K562 (cell line): ENCODE measurements around the gene ZNF575. TPM values are rescaled to one million over a fixed set of nuclear protein-coding genes. Genes with fewer than 3 reads are reported as not detected.

Source experiments
- ATAC-seq: fragments of 200-7000 bp; cut with Tn5 transposase; 3 replicates; pipeline ENCODE4 v1.9.1; 2020; ENCODE audit warnings: moderate library complexity
- BruUV-seq: library from RNA; stranded (reverse); fragments of 400-500 nt; replicated peaks from 2 replicates; lab custom pipeline; 2021; lab: Mats Ljungman, UMichigan
- CTCF ChIA-PET: fragments of 300-600 bp; formaldehyde crosslinking; extraction: SDS; loops from one replicate; lab custom pipeline; 2021; ENCODE audit warnings: low intra/inter-chr PET ratio; lab: Yijun Ruan, JAX
- POLR2A ChIA-PET: fragments of 300-600, 350-650 bp; sonication (Branson Sonifier 250); formaldehyde crosslinking; extraction: SDS; loops from one replicate; lab custom pipeline; 2021; ENCODE audit warnings: antibody characterized with exemption, inconsistent platforms; lab: Yijun Ruan, JAX
- DNase-seq, 4 experiments: peaks; one replicate each; pipeline versions ENCODE4 v3.0.0 to v3.0.0-alpha.2; 2011 to 2018; ENCODE audit warnings: low spot score in 3 of 4, mixed read lengths in 3 of 4; ENCODE audit errors: extremely low read depth in 1 of 4
- FAIRE-seq: peaks from 2 replicates; lab custom pipeline; 2011; peaks lifted over from hg19 to GRCh38; lab: Jason Lieb, UNC
- H2AFZ ChIP-seq: 2 replicates; pipeline ENCODE4 v1.6.0; 2011; ENCODE audit warnings: low read depth, low read length, control low read depth, inconsistent platforms
- H3K27ac ChIP-seq: fragments of 200-600 bp; 3 replicates; pipeline ENCODE4 v1.8.0; 2011; ENCODE audit warnings: low read depth, mild to moderate bottlenecking, control low read depth, inconsistent platforms, low read length, moderate library complexity, mixed read lengths; ENCODE audit errors: extremely low read depth
- H3K27me3 ChIP-seq, 2 experiments: fragments of 300-600 bp in 1 of 2; 2 replicates in 1 of 2; 3 replicates in 1 of 2; pipeline versions ENCODE4 v1.6.0 to v1.8.0; 2011; ENCODE audit warnings: inconsistent platforms in 2 of 2, low read length in 2 of 2, mild to moderate bottlenecking in 1 of 2, mixed read lengths in 1 of 2, moderate library complexity in 1 of 2; ENCODE audit not compliant: control insufficient read depth in 2 of 2, insufficient read depth in 2 of 2
- H3K36me3 ChIP-seq: fragments of 300-600 bp; 3 replicates; pipeline ENCODE4 v1.8.0; 2011; ENCODE audit warnings: mild to moderate bottlenecking, low read length, inconsistent platforms; ENCODE audit not compliant: control insufficient read depth, insufficient read depth
- H3K4me1 ChIP-seq, 2 experiments: fragments of 200-600 bp in 1 of 2; replicated peaks in 1 of 2; 2 replicates in 1 of 2; 3 replicates in 1 of 2; pipeline versions ENCODE4 v1.5.1 to v1.8.0; 2011; ENCODE audit warnings: inconsistent platforms in 2 of 2, low read length in 2 of 2, mild to moderate bottlenecking in 1 of 2, mixed read lengths in 1 of 2, moderate library complexity in 1 of 2; ENCODE audit not compliant: control insufficient read depth in 2 of 2, insufficient read depth in 2 of 2
- H3K4me2 ChIP-seq: 2 replicates; pipeline ENCODE4 v1.6.1; 2011; ENCODE audit warnings: low read length, control low read depth, inconsistent platforms, mixed read lengths; ENCODE audit not compliant: insufficient read depth
- H3K4me3 ChIP-seq: fragments of 200-600 bp; sonication (generic), shearing (Covaris generic); 2 replicates; pipeline ENCODE4 v1.5.1; 2016; ENCODE audit warnings: control low read depth, inconsistent platforms
- H3K79me2 ChIP-seq: fragments of 200-600 bp; 3 replicates; pipeline ENCODE4 v1.8.0; 2011; ENCODE audit warnings: low read length, inconsistent platforms; ENCODE audit not compliant: control insufficient read depth, insufficient read depth
- H3K9ac ChIP-seq, 2 experiments: 2 replicates each; pipeline versions ENCODE4 v1.6.0 to v1.6.1; 2011; ENCODE audit warnings: low read depth in 2 of 2, low read length in 2 of 2, control low read depth in 1 of 2, inconsistent platforms in 1 of 2, mild to moderate bottlenecking in 1 of 2, mixed read lengths in 1 of 2; ENCODE audit not compliant: insufficient read depth in 1 of 2
- H3K9me1 ChIP-seq: one replicate; pipeline ENCODE4 v1.6.0; 2011; ENCODE audit warnings: inconsistent platforms, mild to moderate bottlenecking, low read length, moderate library complexity; ENCODE audit not compliant: control insufficient read depth, insufficient read depth
- H3K9me3 ChIP-seq: replicated peaks from 2 replicates; pipeline ENCODE4 v1.5.1; 2011; ENCODE audit warnings: low read depth, low read length, inconsistent platforms; ENCODE audit not compliant: control insufficient read depth, insufficient read depth
- H4K20me1 ChIP-seq: replicated peaks from 2 replicates; pipeline ENCODE4 v1.6.1; 2011; ENCODE audit warnings: low read length, inconsistent platforms, mixed read lengths; ENCODE audit not compliant: control insufficient read depth, insufficient read depth
- CBFA2T3 ChIP-seq: fragments of 450-650 bp; IDR thresholded peaks from 2 replicates; pipeline ENCODE4 v1.6.1; 2017
- CTBP1 ChIP-seq: fragments of 450-650 bp; IDR thresholded peaks from 2 replicates; pipeline ENCODE4 v1.6.1; 2016; ENCODE audit warnings: borderline replicate concordance
- EGR1 ChIP-seq: fragments of 450-650 bp; conservative IDR thresholded peaks from 2 replicates; pipeline ENCODE4 v1.6.1; 2017; ENCODE audit warnings: mild to moderate bottlenecking
- FOXJ3 ChIP-seq: sonication (generic); formaldehyde crosslinking; IDR thresholded peaks from 2 replicates; pipeline ENCODE4 v1.4.0; 2020; ENCODE audit warnings: mild to moderate bottlenecking, missing genetic modification reagents
- KLF10 ChIP-seq: fragments of 250-450 bp; sonication (Bioruptor Pico); IDR thresholded peaks from 2 replicates; pipeline ENCODE4 v1.6.1; 2021; ENCODE audit warnings: matching md5 sums
- PRMT5 ChIP-seq: sonication (generic); formaldehyde crosslinking; IDR thresholded peaks from 2 replicates; pipeline ENCODE4 v1.5.0; 2020; ENCODE audit warnings: missing genetic modification reagents
- SFPQ ChIP-seq: fragments of 200-400 bp; formaldehyde crosslinking; IDR thresholded peaks from 2 replicates; pipeline ENCODE4 v1.6.1; 2017; ENCODE audit warnings: mild to moderate bottlenecking, low read depth, low read length, moderate library complexity
- TEAD4 ChIP-seq, 2 experiments: sonication (generic) in 1 of 2; formaldehyde crosslinking in 1 of 2; IDR thresholded peaks; 2 replicates each; pipeline versions ENCODE4 v1.6.1 to v1.8.0; 2012 to 2022; ENCODE audit warnings: borderline replicate concordance in 1 of 2, inconsistent platforms in 1 of 2, low read length in 1 of 2, mild to moderate bottlenecking in 1 of 2, missing genetic modification reagents in 1 of 2
- WGBS: fragments of 100-300 bp; shearing (Covaris generic); methylation state at CpG from one replicate; pipeline ENCODE4 v1.1.6; 2016; ENCODE audit warnings: low coverage, mixed read lengths; ENCODE audit not compliant: insufficient coverage; ENCODE audit errors: missing lambda C conversion rate; 5-methylcytosine and 5-hydroxymethylcytosine counted together
- in situ Hi-C: fragments of 300-500 bp; cut with MboI; formaldehyde crosslinking; loops from 4 replicates; pipeline ENCODE4 v1.15.0; 2018; ENCODE audit warnings: inconsistent platforms, mixed read lengths
- intact Hi-C: fragments of 100-400 bp; cut with micrococcal nuclease; formaldehyde crosslinking; loops from 2 replicates; pipeline ENCODE4 v1.14.2; 2022
- polyA plus RNA-seq, 8 experiments: library from polyadenylated mRNA; depleted of rRNA in 4 of 8; stranded (reverse) in 5 of 8; unstranded in 3 of 8; fragments of >200 nt; fragmentation: Nextera tagmentation in 2 of 8; fragmentation: Illumina TruSeq in 1 of 8; extraction: Ambion mirVana in 2 of 8; extraction: Trizol in 1 of 8; gene quantifications; 2 replicates each; pipeline versions ENCODE4 v1.2.1 to v1.2.3, GENCODE V29; 2011 to 2014; ENCODE audit warnings: inconsistent platforms in 1 of 8, missing spikeins in 1 of 8
- total RNA-seq, 7 experiments: library from RNA; depleted of rRNA in 6 of 7; stranded (reverse); fragments of >200 nt in 6 of 7; fragmentation: Illumina TruSeq in 2 of 7; extraction: Trizol in 2 of 7; gene quantifications; 2 replicates each; pipeline versions ENCODE4 v1.2.1 to v1.2.3, GENCODE V29; 2011 to 2021; ENCODE audit warnings: low replicate concordance in 1 of 7
- TF ChIP-seq, protein P1 (sequence below), 2 experiments: fragments of 450-650 bp in 1 of 2; sonication (generic) in 1 of 2; formaldehyde crosslinking in 1 of 2; IDR thresholded peaks; 2 replicates each; pipeline versions ENCODE4 v1.7.1 to v1.9.0; 2016 to 2022; ENCODE audit warnings: inconsistent platforms in 1 of 2, mild to moderate bottlenecking in 1 of 2, missing genetic modification reagents in 1 of 2

Gene ZNF575
- total and polyA plus RNA-seq, 9 of the 15 experiments (the other 6 are each of a cell fraction or from before 2014, with no cell fraction given), result 0.20 to 0.98 (median 0.32) TPM; not detected in 6

GRCh38 chr19:43489310-43489709 is 43.7 kb upstream of the ZNF575 start:
- Histone ChIP-seq H2AFZ (no peak overlapping the region), H3K4me3 (no peak overlapping the region), H3K27ac (no peak overlapping the region), H3K4me2 (no peak overlapping the region)
- DNase-seq (no peak), FAIRE-seq (no peak)
- BruUV-seq, result no TSS peak
- in situ Hi-C loops, result no loop called here
- TF ChIP-seq EGR1, result 0 out of 2 replicates have a peak, but pooled peaks have one; percentile 7
- no peak for TF ChIP-seq SFPQ
- no peak for TF ChIP-seq PRMT5 (CRISPR knock-in tag)
- TF ChIP-seq FOXJ3, result no peak
- no peak for TF ChIP-seq TEAD4 (IDR thresholded peaks at IDR 0.05; ENCODE audit: low read length)
- TF ChIP-seq TEAD4 (CRISPR knock-in tag; IDR thresholded peaks at IDR 0.05; ENCODE audit: borderline replicate concordance), result no peak
- TF ChIP-seq, protein P1, sequence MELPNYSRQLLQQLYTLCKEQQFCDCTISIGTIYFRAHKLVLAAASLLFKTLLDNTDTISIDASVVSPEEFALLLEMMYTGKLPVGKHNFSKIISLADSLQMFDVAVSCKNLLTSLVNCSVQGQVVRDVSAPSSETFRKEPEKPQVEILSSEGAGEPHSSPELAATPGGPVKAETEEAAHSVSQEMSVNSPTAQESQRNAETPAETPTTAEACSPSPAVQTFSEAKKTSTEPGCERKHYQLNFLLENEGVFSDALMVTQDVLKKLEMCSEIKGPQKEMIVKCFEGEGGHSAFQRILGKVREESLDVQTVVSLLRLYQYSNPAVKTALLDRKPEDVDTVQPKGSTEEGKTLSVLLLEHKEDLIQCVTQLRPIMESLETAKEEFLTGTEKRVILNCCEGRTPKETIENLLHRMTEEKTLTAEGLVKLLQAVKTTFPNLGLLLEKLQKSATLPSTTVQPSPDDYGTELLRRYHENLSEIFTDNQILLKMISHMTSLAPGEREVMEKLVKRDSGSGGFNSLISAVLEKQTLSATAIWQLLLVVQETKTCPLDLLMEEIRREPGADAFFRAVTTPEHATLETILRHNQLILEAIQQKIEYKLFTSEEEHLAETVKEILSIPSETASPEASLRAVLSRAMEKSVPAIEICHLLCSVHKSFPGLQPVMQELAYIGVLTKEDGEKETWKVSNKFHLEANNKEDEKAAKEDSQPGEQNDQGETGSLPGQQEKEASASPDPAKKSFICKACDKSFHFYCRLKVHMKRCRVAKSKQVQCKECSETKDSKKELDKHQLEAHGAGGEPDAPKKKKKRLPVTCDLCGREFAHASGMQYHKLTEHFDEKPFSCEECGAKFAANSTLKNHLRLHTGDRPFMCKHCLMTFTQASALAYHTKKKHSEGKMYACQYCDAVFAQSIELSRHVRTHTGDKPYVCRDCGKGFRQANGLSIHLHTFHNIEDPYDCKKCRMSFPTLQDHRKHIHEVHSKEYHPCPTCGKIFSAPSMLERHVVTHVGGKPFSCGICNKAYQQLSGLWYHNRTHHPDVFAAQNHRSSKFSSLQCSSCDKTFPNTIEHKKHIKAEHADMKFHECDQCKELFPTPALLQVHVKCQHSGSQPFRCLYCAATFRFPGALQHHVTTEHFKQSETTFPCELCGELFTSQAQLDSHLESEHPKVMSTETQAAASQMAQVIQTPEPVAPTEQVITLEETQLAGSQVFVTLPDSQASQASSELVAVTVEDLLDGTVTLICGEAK (IDR thresholded peaks at IDR 0.05), result no peak
- TF ChIP-seq, protein P1 (CRISPR knock-in tag; IDR thresholded peaks at IDR 0.05), result no peak
- 0 out of 2 replicates have a peak, but pooled peaks have one; percentile 8 for TF ChIP-seq CBFA2T3
- TF ChIP-seq CTBP1, result no peak
- no peak for TF ChIP-seq KLF10 (CRISPR knock-in tag)
- TF ChIP-seq, all 486 proteins: peak for 2
- Histone ChIP-seq H3K9me3 (no peaks in the 10 kb centered on the region), H3K36me3 (no peaks in the 10 kb centered on the region), H3K9me1 (no peaks in the 10 kb centered on the region), H3K4me1 (no peaks in the 10 kb centered on the region; a peak in 1 of 5 replicates), H3K9ac (no peak overlapping the region), H3K27me3 (no peaks in the 10 kb centered on the region), H4K20me1 (no peaks in the 10 kb centered on the region), H3K79me2 (no peaks in the 10 kb centered on the region)
- ATAC-seq, result peak; percentile 60; the same call in 2 of the 3 replicates
- ChIA-PET CTCF (no interaction called here), POLR2A (no interaction called here)
- 37% methylated on average over 5 of the region's 5 CpGs for WGBS
- intact Hi-C loops, result no loop called here
